Retinal pigment epithelial cell (primary cell): Measurements from ENCODE around the gene B4GALT4.

ENCODE experiments used
- DNase-seq: peaks from one replicate; pipeline ENCODE4 v3.0.0-alpha.2; 2010; ENCODE audit warnings: low read depth
- H3K4me3 ChIP-seq: 2 replicates; pipeline ENCODE4 v1.5.1; 2011; ENCODE audit warnings: mild to moderate bottlenecking, low read length, control low read depth, moderate library complexity
- CTCF ChIP-seq: conservative IDR thresholded peaks from 2 replicates; pipeline ENCODE4 v1.5.1; 2011; ENCODE audit warnings: low read depth, low read length, control low read depth, inconsistent platforms

Gene B4GALT4

GRCh38 chr3:119205209-119205608 lies 35.5 kb downstream of the B4GALT4 start:
- H3K4me3 ChIP-seq, result no peak overlapping the region

GRCh38 chr3:119195911-119196310 lies 44.8 kb downstream of the B4GALT4 start:
- H3K4me3 ChIP-seq, result no peak overlapping the region
- no peak for TF ChIP-seq CTCF
- DNase-seq, result no peak

More at GRCh38 chr3:119205209-119205608, 35.5 kb downstream of the B4GALT4 start:
- TF ChIP-seq CTCF, result no peak
- no peak for DNase-seq

GRCh38 chr3:119195151-119195476 lies 45.6 kb downstream of the B4GALT4 start:
- H3K4me3 ChIP-seq, result no peak overlapping the region
- TF ChIP-seq CTCF, result no peak
- DNase-seq, result no peak

GRCh38 chr3:119194237-119195150 lies 46.2 kb downstream of the B4GALT4 start:
- TF ChIP-seq CTCF, result no peak
- no peak for DNase-seq
- no peak overlapping the region for H3K4me3 ChIP-seq

- DNase-seq, result no peak
- TF ChIP-seq CTCF, result no peak
- H3K4me3 ChIP-seq, result no peak overlapping the region
These were observed 48.9 kb downstream of the B4GALT4 start for GRCh38 chr3:119191800-119192199.

- TF ChIP-seq CTCF, result no peak
- no peak overlapping the region for H3K4me3 ChIP-seq
- no peak for DNase-seq
These were observed 53.4 kb downstream of the B4GALT4 start for GRCh38 chr3:119187266-119187665.
